GM12878 (cell line): ENCODE results near the gene ELOVL5. TPM values are rescaled to one million over a fixed set of nuclear protein-coding genes. Genes with fewer than 3 reads are reported as not detected.

Source experiments
- ATAC-seq: fragments of 200-7000 bp; cut with Tn5 transposase; 3 replicates; pipeline ENCODE4 v1.9.1; 2020; ENCODE audit warnings: mild to moderate bottlenecking, moderate library complexity
- BruUV-seq: library from RNA; stranded (reverse); fragments of 400-500 nt; replicated peaks from 2 replicates; lab custom pipeline; 2021; lab: Mats Ljungman, UMichigan
- CTCF ChIA-PET: fragments of 300-600 bp; sonication (Branson Sonifier 250); formaldehyde crosslinking; extraction: SDS; loops from one replicate; lab custom pipeline; 2021; ENCODE audit warnings: inconsistent platforms; lab: Yijun Ruan, JAX
- POLR2A ChIA-PET: fragments of 350-600 bp; formaldehyde crosslinking; extraction: SDS; loops from one replicate; lab custom pipeline; 2021; ENCODE audit warnings: inconsistent platforms; lab: Charles Lee
- RAD21 ChIA-PET: fragments of 300-600 bp; sonication (Branson Sonifier 250); formaldehyde crosslinking; loops from one replicate; lab custom pipeline; 2023; ENCODE audit warnings: antibody characterized with exemption; ENCODE audit not compliant: unreplicated experiment; lab: Charles Lee
- SMC1A ChIA-PET: fragments of 300-600 bp; sonication (Branson Sonifier 250); formaldehyde crosslinking; loops from one replicate; lab custom pipeline; 2023; ENCODE audit not compliant: unreplicated experiment, uncharacterized antibody; lab: Charles Lee
- DNase-seq: peaks from one replicate; pipeline ENCODE4 v3.0.0-alpha.2; 2011; ENCODE audit warnings: low read depth, low spot score
- FAIRE-seq: peaks from 3 replicates; lab custom pipeline; 2011; peaks lifted over from hg19 to GRCh38; lab: Jason Lieb, UNC
- H2AFZ ChIP-seq: 2 replicates; pipeline ENCODE4 v1.6.0; 2011; ENCODE audit warnings: low read depth, low read length, control low read depth; ENCODE audit not compliant: control insufficient read depth
- H3K27ac ChIP-seq: 2 replicates; pipeline ENCODE4 v1.5.1; 2011; ENCODE audit warnings: control low read depth; ENCODE audit not compliant: control insufficient read depth, insufficient read depth
- H3K27me3 ChIP-seq, 2 experiments: replicated peaks in 1 of 2; 2 replicates each; pipeline versions ENCODE4 v1.6.0 to v1.6.1; 2011; ENCODE audit warnings: low read length in 1 of 2; ENCODE audit not compliant: control insufficient read depth in 2 of 2, insufficient read depth in 2 of 2
- H3K36me3 ChIP-seq, 2 experiments: 2 replicates each; pipeline ENCODE4 v1.5.1; 2011; ENCODE audit warnings: low read length in 1 of 2; ENCODE audit not compliant: control insufficient read depth in 2 of 2, insufficient read depth in 2 of 2
- H3K4me1 ChIP-seq: 2 replicates; pipeline ENCODE4 v1.6.1; 2011; ENCODE audit warnings: mild to moderate bottlenecking, low read length, moderate library complexity, mixed read lengths; ENCODE audit not compliant: control insufficient read depth, insufficient read depth
- H3K4me2 ChIP-seq: 2 replicates; pipeline ENCODE4 v1.6.0; 2011; ENCODE audit warnings: control low read depth; ENCODE audit not compliant: control insufficient read depth, insufficient read depth
- H3K4me3 ChIP-seq: fragments of 200-600 bp; sonication (generic); 2 replicates; pipeline ENCODE4 v1.5.1; 2016
- H3K79me2 ChIP-seq: 2 replicates; pipeline ENCODE4 v1.6.0; 2011; ENCODE audit warnings: low read length; ENCODE audit not compliant: control insufficient read depth, insufficient read depth
- H3K9ac ChIP-seq: 2 replicates; pipeline ENCODE4 v1.8.0; 2011; ENCODE audit warnings: low read length, control low read depth, mixed read lengths; ENCODE audit not compliant: control insufficient read depth, insufficient read depth
- H3K9me3 ChIP-seq: replicated peaks from 3 replicates; pipeline ENCODE4 v1.5.1; 2011; ENCODE audit warnings: mild to moderate bottlenecking, low read length; ENCODE audit not compliant: control insufficient read depth, insufficient read depth
- H4K20me1 ChIP-seq: 2 replicates; pipeline ENCODE4 v1.6.0; 2011; ENCODE audit not compliant: control insufficient read depth, insufficient read depth
- GABPA ChIP-seq: IDR thresholded peaks from 2 replicates; pipeline ENCODE4 v1.6.1; 2014; ENCODE audit warnings: antibody characterized with exemption, low read depth, mild to moderate bottlenecking, inconsistent platforms
- KAT2A ChIP-seq: conservative IDR thresholded peaks from 2 replicates; pipeline ENCODE4 v1.6.1; 2011; ENCODE audit warnings: low read depth, low read length; ENCODE audit not compliant: control insufficient read depth
- MEF2B ChIP-seq: fragments of 450-650 bp; IDR thresholded peaks from 2 replicates; pipeline ENCODE4 v1.6.1; 2018; ENCODE audit warnings: mild to moderate bottlenecking, moderate library complexity; ENCODE audit not compliant: partially characterized antibody, poor library complexity, severe bottlenecking
- NFXL1 ChIP-seq: fragments of 450-650 bp; IDR thresholded peaks from 2 replicates; pipeline ENCODE4 v1.6.1; 2017; ENCODE audit warnings: antibody characterized with exemption, mild to moderate bottlenecking, borderline replicate concordance
- NFYA ChIP-seq: IDR thresholded peaks from 2 replicates; pipeline ENCODE4 v1.6.1; 2011; ENCODE audit warnings: low read depth, mild to moderate bottlenecking, low read length, improper control_type of control experiment, borderline replicate concordance
- SIX5 ChIP-seq: IDR thresholded peaks from 2 replicates; pipeline ENCODE4 v1.6.1; 2011; ENCODE audit warnings: mild to moderate bottlenecking, low read depth, low read length, moderate library complexity; ENCODE audit not compliant: severe bottlenecking
- STAT1 ChIP-seq: fragments of 450-650 bp; conservative IDR thresholded peaks from 2 replicates; pipeline ENCODE4 v1.6.1; 2014; ENCODE audit warnings: antibody characterized with exemption, mild to moderate bottlenecking
- WGBS: methylation state at CpG from one replicate; pipeline ENCODE4 v1.1.6; 2016; ENCODE audit warnings: low lambda C conversion rate; ENCODE audit not compliant: insufficient replicate concordance, insufficient coverage; ENCODE audit errors: missing lambda C conversion rate; 5-methylcytosine and 5-hydroxymethylcytosine counted together
- in situ Hi-C: fragments of 300-500 bp; cut with MboI; formaldehyde crosslinking; loops from 9 replicates; pipeline ENCODE4 v1.14.3; 2018; ENCODE audit warnings: mixed read lengths
- intact Hi-C: fragments of 100-400 bp; cut with micrococcal nuclease; formaldehyde crosslinking; loops from one replicate; pipeline ENCODE4 v1.14.2; 2022; ENCODE audit not compliant: unreplicated experiment
- polyA plus RNA-seq, 11 experiments: library from polyadenylated mRNA; depleted of rRNA in 4 of 11; unstranded in 6 of 11; stranded (reverse) in 5 of 11; fragments of >200 nt; fragmentation: Nextera tagmentation in 4 of 11; fragmentation: Illumina TruSeq in 1 of 11; extraction: Ambion mirVana in 4 of 11; extraction: Trizol in 1 of 11; gene quantifications; 1 replicate in 1 of 11; 2 replicates in 10 of 11; pipeline versions ENCODE4 v1.2.1 to v1.2.3, GENCODE V29; 2011 to 2016; ENCODE audit warnings: inconsistent platforms in 2 of 11, missing spikeins in 2 of 11, low read depth in 1 of 11
- total RNA-seq, 4 experiments: library from RNA; depleted of rRNA in 3 of 4; stranded (reverse); fragments of >200 nt in 3 of 4; fragmentation: Illumina TruSeq in 1 of 4; extraction: Trizol in 1 of 4; gene quantifications; 2 replicates each; pipeline versions ENCODE4 v1.2.1 to v1.2.3, GENCODE V29; 2013 to 2021
- TF ChIP-seq, protein P1 (sequence below): fragments of 450-650 bp; formaldehyde crosslinking; IDR thresholded peaks from 2 replicates; pipeline ENCODE4 v1.5.0; 2022; ENCODE audit warnings: mild to moderate bottlenecking, missing genetic modification characterization
- TF ChIP-seq, protein P2 (sequence below): fragments of 450-650 bp; IDR thresholded peaks from 2 replicates; pipeline ENCODE4 v1.6.1; 2018; ENCODE audit warnings: borderline replicate concordance, mild to moderate bottlenecking; ENCODE audit not compliant: partially characterized antibody
- TF ChIP-seq, protein P3 (sequence below): IDR thresholded peaks from 2 replicates; pipeline ENCODE4 v1.6.1; 2011; ENCODE audit warnings: borderline replicate concordance, low read depth, mild to moderate bottlenecking, moderate library complexity, mixed read lengths, low read length; ENCODE audit not compliant: insufficient read depth; ENCODE audit errors: extremely low read length
- TF ChIP-seq, protein P4 (sequence below): fragments of 150-350 bp; IDR thresholded peaks from 2 replicates; pipeline ENCODE4 v1.6.1; 2016; ENCODE audit warnings: low read depth, low read length

The ELOVL5 gene
- total and polyA plus RNA-seq, 10 of the 15 experiments (the other 5 are each of a cell fraction or from before 2014, with no cell fraction given): 156 to 241 (median 196) TPM

DNA sequence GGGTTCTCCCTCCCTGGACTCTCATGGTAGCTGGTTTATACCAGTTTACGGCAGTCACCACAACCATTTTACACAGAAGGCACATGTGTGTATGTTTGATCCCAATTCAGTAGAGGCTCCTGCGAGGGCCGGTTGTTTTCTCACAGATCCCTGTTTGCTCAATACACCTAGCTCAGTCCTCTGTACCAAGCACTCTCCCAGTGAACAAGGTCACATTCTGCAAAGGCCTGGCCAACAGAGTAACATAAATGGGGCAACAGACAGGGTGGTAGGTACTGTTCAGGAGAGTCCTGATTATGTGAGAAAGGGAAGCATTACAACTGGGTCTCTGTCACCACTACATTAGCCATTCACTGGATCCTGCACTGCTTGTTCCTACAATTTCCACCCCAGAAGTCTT, 84.4 kb downstream of the ELOVL5 start (continued):
- TF ChIP-seq MEF2B: no peak
- TF ChIP-seq, protein P1, sequence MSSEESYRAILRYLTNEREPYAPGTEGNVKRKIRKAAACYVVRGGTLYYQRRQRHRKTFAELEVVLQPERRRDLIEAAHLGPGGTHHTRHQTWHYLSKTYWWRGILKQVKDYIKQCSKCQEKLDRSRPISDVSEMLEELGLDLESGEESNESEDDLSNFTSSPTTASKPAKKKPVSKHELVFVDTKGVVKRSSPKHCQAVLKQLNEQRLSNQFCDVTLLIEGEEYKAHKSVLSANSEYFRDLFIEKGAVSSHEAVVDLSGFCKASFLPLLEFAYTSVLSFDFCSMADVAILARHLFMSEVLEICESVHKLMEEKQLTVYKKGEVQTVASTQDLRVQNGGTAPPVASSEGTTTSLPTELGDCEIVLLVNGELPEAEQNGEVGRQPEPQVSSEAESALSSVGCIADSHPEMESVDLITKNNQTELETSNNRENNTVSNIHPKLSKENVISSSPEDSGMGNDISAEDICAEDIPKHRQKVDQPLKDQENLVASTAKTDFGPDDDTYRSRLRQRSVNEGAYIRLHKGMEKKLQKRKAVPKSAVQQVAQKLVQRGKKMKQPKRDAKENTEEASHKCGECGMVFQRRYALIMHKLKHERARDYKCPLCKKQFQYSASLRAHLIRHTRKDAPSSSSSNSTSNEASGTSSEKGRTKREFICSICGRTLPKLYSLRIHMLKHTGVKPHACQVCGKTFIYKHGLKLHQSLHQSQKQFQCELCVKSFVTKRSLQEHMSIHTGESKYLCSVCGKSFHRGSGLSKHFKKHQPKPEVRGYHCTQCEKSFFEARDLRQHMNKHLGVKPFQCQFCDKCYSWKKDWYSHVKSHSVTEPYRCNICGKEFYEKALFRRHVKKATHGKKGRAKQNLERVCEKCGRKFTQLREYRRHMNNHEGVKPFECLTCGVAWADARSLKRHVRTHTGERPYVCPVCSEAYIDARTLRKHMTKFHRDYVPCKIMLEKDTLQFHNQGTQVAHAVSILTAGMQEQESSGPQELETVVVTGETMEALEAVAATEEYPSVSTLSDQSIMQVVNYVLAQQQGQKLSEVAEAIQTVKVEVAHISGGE (CRISPR knock-in tag): no peak

DNA sequence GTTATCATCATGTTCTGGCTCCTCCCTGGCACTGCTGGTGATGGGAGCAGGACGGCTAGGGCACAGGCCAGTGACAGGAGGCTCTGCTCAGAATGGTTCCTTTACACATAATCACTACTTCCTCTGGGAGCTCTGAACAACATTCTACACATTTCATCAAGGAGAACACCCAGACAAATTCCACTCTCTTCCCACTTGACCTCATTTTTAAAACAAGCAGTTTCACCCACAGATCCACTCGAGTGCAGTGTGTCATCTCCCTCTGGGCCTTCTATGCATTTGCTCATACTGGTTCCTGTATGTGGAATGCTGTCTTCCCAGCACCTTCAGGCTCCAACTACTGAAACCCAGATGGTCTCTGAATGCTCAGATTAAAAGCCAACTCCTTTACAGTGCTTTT, 84.8 kb downstream of the ELOVL5 start:
- FAIRE-seq: no peak
- ChIA-PET SMC1A (interaction anchor here (0.7 to 1.5 kb wide), 2 partner anchors 16 to 27 kb away, joined by 3 to 4 read pairs; no protein-coding TSS in a partner anchor), CTCF (interaction anchor here (1.4 kb wide), 1 partner anchor 16 kb away, joined by 3 read pairs; no protein-coding TSS in a partner anchor), RAD21 (no interaction called here), POLR2A (interaction anchor here (0.6 to 1.3 kb wide), 3 partner anchors 10 to 91 kb away, joined by 3 to 5 read pairs (median 3); no protein-coding TSS in a partner anchor)
- Histone ChIP-seq H3K9ac (no peak overlapping the region), H3K36me3 (peaks cover 13 to 24% of the 10 kb centered on the region in 2 experiments), H3K4me3 (no peak overlapping the region), H3K27ac (no peak overlapping the region), H3K79me2 (no peaks in the 10 kb centered on the region), H2AFZ (no peak overlapping the region), H3K4me2 (no peak overlapping the region), H3K27me3 (no peaks in the 10 kb centered on the region), H3K4me1 (no peaks in the 10 kb centered on the region), H3K9me3 (no peaks in the 10 kb centered on the region; the same call in 2 of the 3 replicates), H4K20me1 (no peaks in the 10 kb centered on the region; the same call in 1 of the 2 replicates)
- in situ Hi-C loops: no loop called here
- intact Hi-C loops: no loop called here
- no TSS peak for BruUV-seq
- ATAC-seq: no peak
- WGBS: 31% methylated on average over 2 of the region's 2 CpGs
- no peak for DNase-seq
- TF ChIP-seq STAT1 (no peak), NFYA (no peak), NFXL1 (no peak), SIX5 (no peak), KAT2A (no peak), GABPA (no peak)
- TF ChIP-seq, protein P2, sequence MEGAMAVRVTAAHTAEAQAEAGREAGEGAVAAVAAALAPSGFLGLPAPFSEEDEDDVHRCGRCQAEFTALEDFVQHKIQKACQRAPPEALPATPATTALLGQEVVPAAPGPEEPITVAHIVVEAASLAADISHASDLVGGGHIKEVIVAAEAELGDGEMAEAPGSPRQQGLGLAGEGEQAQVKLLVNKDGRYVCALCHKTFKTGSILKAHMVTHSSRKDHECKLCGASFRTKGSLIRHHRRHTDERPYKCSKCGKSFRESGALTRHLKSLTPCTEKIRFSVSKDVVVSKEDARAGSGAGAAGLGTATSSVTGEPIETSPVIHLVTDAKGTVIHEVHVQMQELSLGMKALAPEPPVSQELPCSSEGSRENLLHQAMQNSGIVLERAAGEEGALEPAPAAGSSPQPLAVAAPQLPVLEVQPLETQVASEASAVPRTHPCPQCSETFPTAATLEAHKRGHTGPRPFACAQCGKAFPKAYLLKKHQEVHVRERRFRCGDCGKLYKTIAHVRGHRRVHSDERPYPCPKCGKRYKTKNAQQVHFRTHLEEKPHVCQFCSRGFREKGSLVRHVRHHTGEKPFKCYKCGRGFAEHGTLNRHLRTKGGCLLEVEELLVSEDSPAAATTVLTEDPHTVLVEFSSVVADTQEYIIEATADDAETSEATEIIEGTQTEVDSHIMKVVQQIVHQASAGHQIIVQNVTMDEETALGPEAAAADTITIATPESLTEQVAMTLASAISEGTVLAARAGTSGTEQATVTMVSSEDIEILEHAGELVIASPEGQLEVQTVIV: no peak
- TF ChIP-seq, protein P3, sequence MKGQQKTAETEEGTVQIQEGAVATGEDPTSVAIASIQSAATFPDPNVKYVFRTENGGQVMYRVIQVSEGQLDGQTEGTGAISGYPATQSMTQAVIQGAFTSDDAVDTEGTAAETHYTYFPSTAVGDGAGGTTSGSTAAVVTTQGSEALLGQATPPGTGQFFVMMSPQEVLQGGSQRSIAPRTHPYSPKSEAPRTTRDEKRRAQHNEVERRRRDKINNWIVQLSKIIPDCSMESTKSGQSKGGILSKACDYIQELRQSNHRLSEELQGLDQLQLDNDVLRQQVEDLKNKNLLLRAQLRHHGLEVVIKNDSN: no peak
- TF ChIP-seq, protein P4, sequence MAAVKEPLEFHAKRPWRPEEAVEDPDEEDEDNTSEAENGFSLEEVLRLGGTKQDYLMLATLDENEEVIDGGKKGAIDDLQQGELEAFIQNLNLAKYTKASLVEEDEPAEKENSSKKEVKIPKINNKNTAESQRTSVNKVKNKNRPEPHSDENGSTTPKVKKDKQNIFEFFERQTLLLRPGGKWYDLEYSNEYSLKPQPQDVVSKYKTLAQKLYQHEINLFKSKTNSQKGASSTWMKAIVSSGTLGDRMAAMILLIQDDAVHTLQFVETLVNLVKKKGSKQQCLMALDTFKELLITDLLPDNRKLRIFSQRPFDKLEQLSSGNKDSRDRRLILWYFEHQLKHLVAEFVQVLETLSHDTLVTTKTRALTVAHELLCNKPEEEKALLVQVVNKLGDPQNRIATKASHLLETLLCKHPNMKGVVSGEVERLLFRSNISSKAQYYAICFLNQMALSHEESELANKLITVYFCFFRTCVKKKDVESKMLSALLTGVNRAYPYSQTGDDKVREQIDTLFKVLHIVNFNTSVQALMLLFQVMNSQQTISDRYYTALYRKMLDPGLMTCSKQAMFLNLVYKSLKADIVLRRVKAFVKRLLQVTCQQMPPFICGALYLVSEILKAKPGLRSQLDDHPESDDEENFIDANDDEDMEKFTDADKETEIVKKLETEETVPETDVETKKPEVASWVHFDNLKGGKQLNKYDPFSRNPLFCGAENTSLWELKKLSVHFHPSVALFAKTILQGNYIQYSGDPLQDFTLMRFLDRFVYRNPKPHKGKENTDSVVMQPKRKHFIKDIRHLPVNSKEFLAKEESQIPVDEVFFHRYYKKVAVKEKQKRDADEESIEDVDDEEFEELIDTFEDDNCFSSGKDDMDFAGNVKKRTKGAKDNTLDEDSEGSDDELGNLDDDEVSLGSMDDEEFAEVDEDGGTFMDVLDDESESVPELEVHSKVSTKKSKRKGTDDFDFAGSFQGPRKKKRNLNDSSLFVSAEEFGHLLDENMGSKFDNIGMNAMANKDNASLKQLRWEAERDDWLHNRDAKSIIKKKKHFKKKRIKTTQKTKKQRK: no peak
